Activated T-cell treated with anti-CD3 and anti-CD28 coated beads for 24 hours (primary cell): ENCODE data around the gene SLC25A39.
"Not testable (repeated sequence)": the region's sequence is repeated elsewhere in the genome, so short reads cannot be mapped to it uniquely, and the experiment has no call there.

Experiments
- DNase-seq: peaks from one replicate; pipeline ENCODE4 v3.0.0-alpha.2; 2020; ENCODE audit warnings: low read depth

Gene SLC25A39

GRCh38 chr17:44324571-44325275, at the start of gene SLC25A39:
SLC25A39 (minus strand) TSS chr17:44324823; CDS start chr17:44323562, 1,261 bp downstream.
- DNase-seq, result peak; percentile 92

- no peak for DNase-seq
These were observed 47.4 kb upstream of the SLC25A39 start for GRCh38 chr17:44372036-44372435.

DNA sequence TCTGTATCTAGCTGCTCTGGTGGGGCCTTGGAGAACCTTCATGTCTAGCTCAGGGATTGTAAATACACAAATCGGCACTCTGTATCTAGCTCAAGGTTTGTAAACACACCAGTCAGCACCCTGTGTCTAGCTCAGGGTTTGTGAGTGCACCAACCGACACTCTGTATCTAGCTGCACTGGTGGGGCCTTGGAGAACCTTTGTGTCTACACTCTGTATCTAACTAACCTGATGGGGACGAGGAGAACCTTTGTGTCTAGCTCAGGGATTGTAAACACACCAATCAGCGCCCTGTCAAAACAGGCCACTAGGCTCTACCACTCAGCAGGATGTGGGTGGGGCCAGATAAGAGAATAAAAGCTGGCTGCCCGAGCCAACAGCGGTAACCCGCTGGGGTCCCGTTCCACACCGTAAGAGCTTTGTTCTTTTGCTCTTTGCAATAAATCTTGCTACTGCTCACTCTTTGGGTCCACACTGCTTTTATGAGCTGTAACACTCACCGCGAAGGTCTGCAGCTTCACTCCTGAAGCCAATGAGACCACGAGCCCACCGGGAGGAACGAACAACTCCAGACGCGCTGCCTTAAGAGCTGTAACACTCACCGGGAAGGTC, 44.9 kb upstream of the SLC25A39 start:
- DNase-seq, result not testable (repeated sequence)

GRCh38 chr17:44368391-44369243, 44.0 kb upstream of the SLC25A39 start:
- DNase-seq, result not testable (repeated sequence)

DNA sequence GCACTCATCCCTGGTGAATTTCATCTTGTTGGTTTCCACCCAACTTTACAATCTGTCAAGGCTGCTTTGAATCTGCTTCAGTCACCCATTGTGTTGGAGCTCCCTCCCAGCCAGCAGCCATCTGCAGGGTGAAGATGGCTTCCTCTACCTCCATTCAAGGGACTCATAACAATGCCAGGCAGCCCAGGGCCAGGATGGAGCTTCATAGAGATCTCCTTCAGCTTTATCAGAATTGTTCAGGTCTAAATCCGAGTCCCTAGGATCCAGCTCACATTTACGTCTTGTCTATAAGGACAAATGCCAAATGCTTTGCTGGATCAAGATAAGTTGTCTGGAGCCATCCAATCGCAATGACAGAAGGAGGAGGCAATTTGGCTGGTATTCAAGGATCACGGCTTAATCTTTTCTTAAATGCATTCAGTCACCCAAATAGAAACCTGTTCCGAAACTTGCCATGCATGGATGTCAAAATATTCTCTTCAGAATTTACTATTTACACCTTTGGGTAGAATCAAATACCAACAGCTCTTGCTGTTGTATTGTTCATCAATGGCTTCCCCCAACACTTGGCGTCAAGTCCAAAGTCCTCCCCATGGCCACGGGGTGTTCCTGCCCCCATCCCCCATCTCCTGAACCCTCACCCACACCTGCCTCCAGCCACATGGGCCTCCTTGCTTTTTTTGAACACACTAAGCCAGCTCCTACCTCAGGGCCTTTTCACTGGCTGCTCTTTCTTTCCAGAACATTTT, 42.8 kb upstream of the SLC25A39 start:
- no peak for DNase-seq

DNA sequence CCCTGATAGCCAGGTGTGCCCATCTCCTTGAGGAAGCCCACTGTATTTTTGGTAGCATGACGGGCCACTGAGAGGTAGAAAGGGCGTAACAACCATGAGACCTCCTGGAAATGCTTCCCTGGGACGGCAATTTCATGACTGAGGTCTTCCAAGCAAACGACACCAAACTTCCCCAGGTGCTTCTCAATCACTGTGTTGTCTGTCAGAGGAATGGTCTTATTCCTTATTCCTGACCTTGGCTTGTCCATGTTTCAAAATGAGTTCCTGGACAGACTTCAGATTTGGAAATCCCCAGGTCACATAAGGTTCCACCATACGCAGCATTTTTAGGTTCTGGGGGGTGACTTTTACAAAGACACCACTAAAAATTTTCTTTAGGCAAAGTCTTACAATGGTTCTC, 40.4 kb upstream of the SLC25A39 start:
- DNase-seq, result not testable (repeated sequence)

- DNase-seq, result peak; percentile 44
These were observed 39.1 kb upstream of the SLC25A39 start, which contains the start of gene FAM171A2 for GRCh38 chr17:44363613-44364159. FAM171A2 (minus strand) TSS chr17:44363853; CDS start chr17:44363714, 139 bp downstream.

DNA sequence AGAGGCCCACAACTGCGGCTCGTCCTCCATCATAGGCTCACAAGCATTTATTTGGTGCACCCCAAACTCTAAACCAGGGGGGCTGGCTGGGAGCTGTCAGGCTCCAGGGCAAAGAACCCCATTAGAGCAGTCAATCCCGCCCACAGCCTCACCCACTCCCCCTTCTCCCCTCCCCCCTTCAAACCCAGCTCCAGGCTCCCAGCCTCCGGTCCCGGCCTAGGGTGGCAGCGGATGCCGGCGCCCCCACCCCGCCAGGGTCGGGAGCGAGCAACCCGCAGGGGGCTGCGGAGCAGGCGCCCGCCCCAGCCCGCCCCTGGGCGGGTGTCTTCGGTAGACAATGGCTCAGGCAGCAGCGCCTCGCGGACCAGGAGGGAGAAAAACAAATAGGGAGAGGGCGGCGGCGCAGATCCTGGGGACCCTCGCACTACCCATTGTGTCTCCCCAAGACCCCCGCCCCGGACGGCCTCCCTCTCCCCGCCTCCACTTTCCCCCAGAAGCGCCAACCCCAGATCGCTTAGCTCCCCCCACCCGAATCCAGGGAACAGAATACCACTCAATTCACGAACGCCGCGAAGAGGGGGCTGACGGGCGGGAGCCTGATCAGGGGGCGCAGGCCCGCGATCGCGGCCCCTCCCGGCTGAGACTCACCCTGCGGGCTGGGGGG, 38.5 kb upstream of the SLC25A39 start:
- no peak for DNase-seq

DNA sequence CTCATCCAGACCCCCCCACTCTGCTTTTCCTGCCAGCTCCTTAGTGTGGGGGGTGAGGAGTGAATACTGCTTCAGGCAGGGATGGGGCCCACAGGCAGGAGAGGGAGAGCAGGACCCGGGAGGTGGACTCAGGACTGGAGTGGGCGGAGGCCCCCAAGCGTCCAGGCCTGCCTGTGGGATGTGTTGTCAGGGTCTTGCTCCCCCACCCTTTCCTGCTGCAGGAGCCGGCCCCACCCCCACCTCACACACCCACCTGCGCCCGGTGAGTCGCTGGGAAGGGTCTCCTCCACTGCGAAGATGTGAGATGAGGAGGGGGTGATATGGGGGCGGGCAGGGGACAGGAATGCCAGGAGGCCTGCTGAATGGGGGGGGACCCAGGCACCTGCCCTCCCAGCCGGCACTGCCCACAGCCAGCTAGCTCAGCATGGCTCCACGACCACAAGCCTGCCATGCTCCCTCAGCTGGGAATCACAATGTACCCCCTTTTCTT, 37.9 kb upstream of the SLC25A39 start:
- no peak for DNase-seq

GRCh38 chr17:44361292-44362260, 37.0 kb upstream of the SLC25A39 start:
- no peak for DNase-seq

GRCh38 chr17:44360826-44361225, 36.2 kb upstream of the SLC25A39 start:
- no peak for DNase-seq

DNA sequence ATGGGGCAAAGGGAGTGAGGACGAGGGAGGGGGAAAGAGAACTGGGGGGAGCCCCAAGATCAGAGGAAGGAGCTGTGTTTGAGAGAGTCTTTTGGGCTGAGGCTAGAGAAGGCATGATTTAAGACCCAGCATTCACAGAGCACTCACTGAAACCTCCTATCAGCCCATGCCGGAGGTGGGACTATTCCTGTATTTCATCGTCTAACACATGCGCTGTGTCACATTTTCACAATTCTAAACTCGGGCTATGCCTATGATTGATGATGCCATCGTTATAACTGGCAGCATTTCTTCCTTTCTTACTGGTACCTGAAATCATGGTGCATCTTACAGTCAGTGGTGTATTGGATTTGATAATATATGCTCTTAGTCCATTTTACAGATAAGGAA, 35.5 kb upstream of the SLC25A39 start:
- DNase-seq, result no peak

DNA sequence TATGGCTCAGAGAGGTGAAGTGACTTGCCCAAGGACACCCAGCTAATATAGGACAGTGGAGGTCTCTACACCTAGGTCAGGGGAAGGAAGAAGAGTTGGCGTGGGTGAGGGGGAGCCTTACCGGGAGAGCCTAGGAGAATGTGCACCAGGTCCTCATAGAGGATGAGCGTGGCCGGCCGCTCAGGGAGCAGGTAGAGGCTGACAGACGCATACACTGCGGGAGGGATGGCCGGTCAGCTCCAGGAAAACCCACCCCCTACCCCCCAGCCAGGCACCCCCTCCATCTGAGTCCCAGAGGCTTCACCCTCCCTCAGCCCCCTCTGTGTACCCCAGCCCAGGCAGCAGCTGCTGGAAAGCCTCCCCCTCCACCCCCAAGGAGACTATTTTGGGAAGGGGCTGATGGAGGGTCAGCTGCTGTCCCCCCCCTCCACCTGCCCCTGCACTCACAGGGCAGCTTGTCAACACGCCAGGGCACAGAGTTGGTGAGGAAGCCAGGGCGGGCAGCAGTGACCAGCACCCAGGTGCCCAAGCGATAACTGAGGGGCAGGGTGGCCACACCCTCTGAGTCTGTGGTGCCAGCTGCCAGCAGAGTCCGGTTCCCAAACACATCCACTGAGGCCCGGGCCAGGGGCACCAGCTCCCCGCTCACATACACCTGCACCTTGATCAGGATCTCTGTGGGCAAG, 35.0 kb upstream of the SLC25A39 start:
- no peak for DNase-seq

GRCh38 chr17:44359006-44359405, 34.4 kb upstream of the SLC25A39 start:
- no peak for DNase-seq

DNA sequence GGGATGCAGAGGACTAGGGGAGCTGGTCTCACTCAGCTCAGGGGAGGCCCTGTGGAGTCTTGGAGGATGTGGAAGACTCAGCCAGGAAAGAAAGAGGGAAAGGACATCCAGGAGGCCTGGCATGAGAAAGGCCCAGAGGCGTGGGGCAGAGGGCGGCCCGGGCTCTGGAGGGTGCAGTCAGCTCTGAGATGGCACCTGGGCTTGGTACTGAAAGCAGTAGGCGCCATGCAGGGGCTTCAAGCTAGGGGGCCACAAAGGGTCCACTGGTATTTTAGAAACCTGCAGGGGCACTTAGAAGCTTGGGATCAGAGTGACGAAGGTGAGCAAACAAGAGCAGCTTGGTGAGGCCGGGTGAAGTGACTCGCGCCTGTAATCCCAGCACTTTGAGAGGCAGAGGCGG, 33.4 kb upstream of the SLC25A39 start:
- DNase-seq, result no peak

DNA sequence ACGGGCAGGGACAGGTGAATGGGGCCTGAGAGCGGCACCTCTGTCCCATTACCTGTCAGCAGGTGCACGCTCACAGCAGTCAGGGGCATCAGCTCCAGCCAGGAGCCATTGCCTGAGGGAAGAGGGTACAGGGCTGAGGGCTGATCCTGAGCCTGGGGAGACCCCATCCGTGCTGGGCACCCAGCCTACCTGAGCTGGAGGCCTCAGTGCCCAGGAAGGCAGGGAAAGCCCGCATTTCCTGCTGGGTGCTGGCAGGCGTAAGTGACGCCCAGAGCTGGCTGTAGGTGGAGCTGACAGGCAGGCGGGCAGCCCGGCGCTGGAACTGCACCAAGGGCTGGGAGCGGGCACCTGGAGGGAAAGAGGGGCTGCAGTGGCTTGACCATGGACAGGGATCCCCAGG, 31.6 kb upstream of the SLC25A39 start:
- no peak for DNase-seq

GRCh38 chr17:44355642-44356099, 31.0 kb upstream of the SLC25A39 start:
- no peak for DNase-seq

- no peak for DNase-seq
These were observed 30.2 kb upstream of the SLC25A39 start for GRCh38 chr17:44354582-44355561.
